ENCODE results near the gene LILRB3.
A peak's percentile ranks its signal among the peaks of the same experiment; 100 is the strongest.
"Not testable (repeated sequence)": the region's sequence is repeated elsewhere in the genome, so short reads cannot be mapped to it uniquely, and the experiment has no call there.

The LILRB3 gene

DNA sequence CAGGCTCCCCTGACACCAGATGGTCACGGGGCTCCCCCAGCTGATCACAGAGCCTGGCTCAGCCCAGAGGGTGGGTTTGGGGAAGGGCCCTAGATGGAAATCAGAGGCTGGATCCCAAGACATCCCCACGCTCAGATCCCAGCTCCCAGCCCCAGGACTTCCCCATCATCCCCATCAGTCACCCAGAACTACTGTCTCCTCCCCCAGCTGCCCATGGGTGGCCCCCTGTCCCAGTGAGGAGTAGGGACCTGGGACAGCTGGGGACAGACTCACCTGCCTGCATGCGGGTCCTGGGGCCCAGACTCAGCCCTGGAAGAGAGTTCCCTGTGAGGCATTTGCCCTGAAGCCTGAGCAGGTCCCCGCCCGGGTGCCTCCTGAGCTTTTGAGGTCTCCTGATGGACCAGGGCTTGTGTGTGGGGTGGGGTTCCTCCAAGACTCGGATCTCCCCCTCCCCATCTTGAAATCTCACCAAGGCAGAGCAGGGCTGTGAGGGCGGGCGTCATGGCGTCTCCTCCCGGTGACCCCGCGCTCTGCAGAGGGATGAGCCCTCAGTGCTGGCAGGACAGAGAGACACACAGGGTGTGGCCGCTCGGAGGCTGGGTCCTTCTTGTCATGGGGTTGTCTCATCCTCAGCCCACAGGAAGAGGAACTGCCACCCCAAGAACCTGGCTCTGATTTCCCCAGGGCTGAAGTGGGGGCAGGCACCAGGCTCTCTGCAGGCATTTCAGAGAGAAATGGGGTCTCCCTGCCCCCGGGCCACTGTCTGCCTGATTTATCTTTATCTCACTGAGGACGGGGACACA, at the start of gene LILRB3:
LILRB3 (minus strand) TSS at position 534 of the 803 bp plus-strand sequence; CDS start at position 503, 31 bp downstream.
- DNase-seq (ENCODE audit: low read depth in 2 of 2, low spot score in 1 of 2): not testable (repeated sequence)

DNA sequence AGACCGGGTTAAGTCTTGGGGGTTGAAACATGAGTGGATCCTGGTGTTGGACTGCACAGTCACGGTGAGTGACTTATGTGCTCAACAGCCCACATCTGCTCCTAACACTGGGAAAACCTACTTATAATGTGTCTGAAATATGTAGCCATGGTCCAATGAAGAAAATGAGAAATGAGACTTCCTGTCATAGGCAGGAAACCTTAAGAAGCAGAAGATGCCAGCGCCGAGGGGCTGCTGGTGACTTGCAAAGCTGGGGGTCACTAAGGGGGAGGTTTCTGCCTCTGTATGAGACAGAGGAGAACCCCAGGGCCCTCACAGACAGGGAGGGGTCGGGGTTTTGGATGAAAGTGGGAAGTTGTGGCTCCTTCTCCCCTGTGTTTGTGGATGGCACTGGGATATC, 49.4 kb upstream of the LILRB3 start:
- DNase-seq (ENCODE audit: low read depth in 2 of 2, low spot score in 1 of 2): not testable (repeated sequence)

DNA sequence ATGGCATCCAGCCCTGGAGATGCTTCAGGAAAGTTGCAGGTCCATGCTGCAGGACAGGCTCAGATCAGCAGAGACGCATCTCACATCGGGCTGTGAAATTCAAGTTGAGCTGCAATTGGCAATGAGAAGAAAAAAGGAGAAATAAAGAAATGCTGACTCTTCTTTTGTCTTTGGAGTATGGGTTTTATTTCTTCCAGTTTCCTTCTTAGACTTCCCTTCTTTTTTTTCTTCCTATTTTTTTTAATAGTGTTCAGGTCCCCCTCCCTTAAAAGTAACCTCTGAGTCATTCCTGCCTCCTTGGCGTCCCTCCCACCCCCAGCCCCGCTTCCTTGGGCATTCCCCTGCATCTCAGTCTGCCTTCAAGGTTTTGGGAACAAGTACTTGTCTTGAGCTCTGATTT, 48.8 kb upstream of the LILRB3 start:
- DNase-seq (ENCODE audit: low read depth in 2 of 2, low spot score in 1 of 2): not testable (repeated sequence)

DNA sequence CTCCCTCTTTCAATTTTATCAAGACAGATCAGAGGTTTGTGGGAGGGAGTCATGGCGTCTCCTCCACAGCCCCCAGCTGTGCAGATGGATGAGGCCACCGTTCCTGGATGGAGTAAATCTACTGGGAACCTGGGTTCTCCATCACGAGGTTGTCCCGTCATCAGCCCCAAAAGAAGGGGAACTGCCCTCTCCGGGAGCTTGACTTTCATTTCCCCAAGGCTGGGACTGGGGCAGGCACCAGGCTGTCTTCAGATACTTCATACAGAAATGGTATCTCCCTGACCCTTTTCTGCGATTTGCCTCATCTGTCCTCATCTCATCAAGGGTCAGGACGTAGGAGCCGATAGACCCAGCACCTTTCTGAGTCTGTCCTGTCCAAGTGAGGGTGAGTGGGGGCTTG, 48.3 kb upstream of the LILRB3 start:
- no peak for DNase-seq (ENCODE audit: low read depth in 2 of 2, low spot score in 1 of 2)

DNA sequence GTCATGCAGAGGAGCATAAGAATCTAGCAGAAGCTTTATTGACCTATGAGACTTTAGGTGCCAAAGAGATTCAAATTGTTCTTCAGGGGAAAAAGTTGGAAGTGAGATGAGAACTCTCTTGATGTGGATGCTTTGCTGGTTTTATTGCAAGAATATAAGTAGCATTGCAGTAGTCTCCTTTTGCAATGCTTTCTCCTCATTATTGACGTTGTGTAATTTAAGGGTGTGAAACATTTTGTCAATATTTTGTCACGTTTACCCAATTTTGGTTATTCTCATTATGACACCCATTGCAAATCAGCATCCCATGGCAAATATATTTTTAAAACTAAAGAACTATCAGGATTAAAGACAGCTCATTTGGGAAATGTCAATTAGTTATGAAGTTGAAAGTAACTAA, 46.1 kb upstream of the LILRB3 start:
- DNase-seq (ENCODE audit: low read depth in 2 of 2, low spot score in 1 of 2): no peak

DNA sequence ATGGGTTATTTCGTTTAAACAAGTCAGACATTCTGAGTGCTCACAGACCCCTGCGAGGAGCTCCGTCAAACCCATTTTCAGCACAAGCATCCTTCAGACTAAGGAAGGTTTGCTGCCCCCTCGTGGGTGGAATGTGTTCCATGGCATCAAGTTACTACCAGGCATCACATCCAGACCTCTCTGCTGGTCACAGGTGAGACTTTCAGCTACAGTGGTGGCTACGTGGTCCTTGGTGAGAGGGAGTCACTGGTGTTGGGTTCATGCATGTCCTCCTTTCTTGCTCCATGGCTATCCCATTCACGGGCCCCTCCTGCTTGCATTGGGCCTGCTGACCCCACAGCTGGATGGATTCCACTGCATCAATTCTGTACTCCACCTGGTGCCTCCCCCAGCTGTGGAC, 43.3 kb upstream of the LILRB3 start:
- peak; percentile 30 to 48 for DNase-seq (ENCODE audit: low read depth in 2 of 2, low spot score in 1 of 2)

DNA sequence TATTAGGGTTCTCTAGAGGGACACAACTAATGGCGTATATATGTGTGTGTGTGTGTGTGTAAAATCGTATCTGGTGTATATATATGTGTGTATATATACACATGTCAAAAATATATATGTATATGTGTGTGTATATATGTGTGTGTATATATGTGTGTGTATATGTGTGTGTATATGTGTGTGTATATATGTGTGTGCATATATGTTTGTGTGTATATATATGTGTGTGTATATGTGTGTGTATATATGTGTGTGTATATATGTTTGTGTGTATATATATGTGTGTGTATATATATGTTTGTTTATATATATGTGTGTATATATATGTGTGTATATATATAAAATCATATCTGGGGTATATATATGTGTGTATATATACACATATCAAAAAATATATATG, 39.7 kb upstream of the LILRB3 start:
- no peak for DNase-seq (ENCODE audit: low read depth in 2 of 2, low spot score in 1 of 2)

DNA sequence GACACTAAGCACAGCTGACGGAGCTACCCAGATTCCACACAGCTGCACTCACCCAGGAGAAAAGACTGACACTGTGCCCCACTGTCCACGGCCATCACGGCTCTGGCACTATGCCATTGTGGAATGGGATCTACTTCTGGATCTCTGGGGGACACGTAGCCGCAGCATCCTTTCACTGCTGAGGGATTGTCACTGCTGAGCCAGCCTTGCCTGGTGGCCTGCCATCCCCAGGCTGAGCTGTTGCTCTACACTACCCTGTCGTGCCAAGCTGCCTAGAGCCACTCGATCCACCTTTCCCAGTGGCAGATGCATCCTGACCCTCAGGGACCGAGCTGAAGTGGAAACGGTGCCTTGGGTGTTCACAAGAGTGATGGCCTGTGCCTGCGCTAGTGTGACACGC, 39.3 kb upstream of the LILRB3 start:
- DNase-seq (ENCODE audit: low read depth in 2 of 2, low spot score in 1 of 2): no peak

DNA sequence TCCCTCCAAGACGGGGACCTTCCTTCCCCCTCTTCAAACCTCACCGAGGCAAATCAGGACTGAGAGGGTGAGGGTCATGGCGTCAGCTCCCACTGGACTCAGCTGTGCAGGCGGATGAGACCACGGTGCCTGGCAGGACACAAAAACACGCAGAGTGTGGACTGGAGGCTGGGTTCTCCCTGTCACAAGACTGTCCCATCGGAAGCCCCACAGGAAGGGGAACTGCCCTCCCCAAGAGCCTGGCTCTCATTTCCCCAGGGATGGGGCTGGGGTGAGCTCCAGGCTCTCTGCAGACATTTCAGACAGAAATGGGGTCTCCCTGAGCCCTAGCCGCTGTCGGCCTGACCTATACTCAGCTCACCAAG, 34.3 kb upstream of the LILRB3 start, which contains the start of gene LILRB5:
LILRB5 (minus strand) TSS at position 158 of the 365 bp plus-strand sequence; CDS start at position 78, 80 bp downstream.
- no peak for DNase-seq (ENCODE audit: low read depth in 2 of 2, low spot score in 1 of 2)

DNA sequence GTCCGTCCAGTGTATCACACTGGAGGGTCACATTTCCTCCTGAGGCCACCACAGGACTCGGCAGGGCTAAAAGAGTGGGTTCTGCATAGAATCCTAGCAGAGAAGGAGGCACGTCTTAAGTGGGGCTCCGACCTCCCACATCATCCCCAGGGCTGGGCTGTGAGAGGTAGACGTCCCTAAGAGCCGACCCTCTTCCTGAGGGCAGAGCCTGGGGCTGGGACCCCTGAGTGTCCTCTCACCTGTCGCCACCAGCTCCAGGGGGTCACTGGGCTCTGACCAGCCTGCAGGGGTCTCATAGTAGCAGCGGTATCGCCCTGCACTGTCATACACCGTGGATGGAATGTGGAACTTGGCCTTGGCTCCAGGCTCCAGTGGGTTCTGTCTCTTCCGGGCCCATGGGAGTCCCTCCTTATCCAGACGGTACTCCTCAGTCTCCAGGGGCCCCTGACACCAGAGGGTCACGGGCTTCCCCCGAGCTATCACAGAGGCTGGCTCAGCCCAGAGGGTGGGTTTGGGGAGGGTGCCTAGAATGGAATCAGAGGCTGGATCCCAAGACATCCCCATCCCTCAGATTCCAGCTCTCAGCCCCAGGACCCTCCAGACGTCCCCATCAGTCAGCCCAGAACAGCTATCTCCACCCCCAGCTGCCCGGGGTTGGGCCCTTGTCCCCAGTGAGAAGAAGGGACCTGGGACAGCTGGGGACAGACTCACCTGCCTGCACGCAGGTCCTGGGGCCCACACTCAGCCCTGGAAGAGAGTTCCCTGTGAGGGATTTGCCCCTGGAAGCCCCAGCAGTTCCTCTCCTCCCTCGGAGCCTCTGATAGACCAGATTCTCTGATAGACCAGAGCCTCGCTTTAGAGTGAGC, 33.7 kb upstream of the LILRB3 start:
- no peak for DNase-seq (ENCODE audit: low read depth in 2 of 2, low spot score in 1 of 2)

DNA sequence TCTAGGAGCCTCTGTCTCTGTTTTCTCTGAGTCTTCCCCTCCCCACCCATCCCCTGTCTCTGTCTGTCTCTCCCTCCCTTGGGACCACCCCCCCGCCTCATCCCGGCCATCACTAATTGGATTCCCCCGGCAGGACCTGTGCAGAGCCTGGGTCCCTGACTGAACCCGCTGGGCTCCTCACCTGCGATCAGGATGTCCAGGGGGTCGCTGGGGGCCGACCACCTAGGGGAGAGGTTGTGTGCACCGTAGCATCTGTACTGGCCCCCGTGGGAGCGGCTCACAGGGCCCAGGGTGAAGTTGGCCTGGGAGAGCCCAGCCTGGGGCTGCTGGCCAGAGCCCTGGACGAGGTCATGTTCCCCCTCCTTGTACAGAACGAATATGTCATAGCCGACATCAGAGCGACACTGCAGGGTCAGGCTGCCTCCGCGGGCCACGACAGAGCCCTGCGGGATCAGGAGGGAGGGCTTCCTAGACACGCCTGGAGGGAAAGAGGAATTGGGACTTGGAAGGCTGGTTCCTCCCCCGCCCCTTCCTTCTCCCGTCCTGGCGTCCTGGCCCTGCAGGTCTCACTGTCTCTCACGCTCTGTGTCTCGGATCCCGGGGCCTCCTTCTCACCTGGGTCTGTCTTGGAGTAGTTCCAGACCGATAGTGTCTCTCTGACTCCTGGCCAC, 32.4 kb upstream of the LILRB3 start:
- DNase-seq (ENCODE audit: low read depth in 2 of 2, low spot score in 1 of 2): no peak

DNA sequence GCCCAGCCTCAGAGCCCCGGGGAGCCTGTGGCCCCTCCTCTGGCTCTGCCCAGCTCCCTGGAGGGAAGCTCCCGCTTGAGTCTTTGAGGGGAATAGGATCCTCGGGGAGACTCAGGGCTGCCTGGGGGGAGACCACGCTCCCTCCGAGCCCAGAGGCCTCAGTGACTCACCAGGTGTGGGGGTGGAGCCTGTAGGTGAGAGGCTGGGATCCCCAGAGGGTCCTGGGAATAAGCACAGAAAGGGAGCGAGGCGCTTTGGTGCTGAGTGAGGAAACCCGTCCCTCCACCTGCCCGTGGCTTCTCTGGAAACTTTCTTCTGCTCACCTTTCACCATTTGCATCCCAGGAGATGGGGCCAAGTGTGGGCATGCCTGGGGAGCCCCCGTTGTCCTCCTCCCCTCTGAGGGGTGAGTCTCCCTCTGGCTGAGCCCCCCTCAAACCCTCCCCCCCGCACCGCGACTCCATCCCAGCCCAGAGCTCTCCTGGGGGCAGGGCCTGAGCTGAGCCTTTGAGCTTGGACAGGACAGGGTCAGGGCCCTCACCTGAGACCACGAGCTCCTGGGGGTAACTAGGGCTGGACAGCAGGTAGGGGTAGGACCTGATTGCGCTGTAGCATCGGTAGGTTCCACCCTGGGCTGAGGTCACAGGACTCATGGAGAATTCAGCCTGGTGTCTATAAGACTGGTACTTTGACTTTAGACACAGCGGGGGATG, 31.5 kb upstream of the LILRB3 start:
- DNase-seq (ENCODE audit: low read depth in 2 of 2, low spot score in 1 of 2): no peak

DNA sequence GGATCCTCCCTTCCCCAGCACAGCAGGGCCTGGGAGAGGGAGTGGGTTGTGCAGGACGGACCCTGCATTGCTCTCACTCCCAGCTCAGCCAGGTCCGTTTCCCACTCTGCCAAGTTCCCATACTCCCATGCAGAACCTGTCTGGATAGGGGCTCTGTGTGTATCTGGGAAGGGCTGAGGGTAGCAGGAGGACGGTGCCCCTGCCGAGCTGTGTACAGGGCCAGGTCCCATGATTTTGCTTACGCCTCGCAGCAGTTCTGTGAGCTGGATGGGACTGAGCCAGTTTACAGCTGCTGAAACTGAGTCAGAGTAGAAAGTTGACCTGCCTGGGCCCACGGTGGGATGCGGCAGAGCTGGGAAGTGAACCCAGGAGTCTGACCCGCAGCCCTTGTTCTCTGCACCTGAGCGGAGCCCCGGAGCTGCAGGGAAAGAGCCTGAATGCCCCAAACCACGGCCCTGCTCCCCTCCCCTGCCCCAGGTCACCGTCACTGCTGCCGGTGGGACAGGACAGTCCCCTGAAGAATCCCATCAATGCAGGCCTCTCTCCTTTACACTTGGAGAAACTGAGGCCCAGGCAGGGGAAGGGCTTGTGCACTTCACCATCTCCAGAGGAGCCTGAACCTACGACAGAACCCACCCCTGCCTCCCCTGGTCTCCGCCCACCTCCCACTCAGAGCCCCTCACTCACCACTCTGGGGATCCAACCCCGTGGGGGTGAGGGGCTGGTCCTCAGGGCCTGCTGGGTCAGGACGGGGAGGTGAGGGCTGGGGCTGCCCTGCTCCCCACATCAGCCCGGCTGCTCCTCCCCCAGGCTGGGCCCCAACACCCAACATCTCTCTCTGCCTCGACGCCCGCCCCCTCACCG, 30.8 kb upstream of the LILRB3 start:
- no peak for DNase-seq (ENCODE audit: low read depth in 2 of 2, low spot score in 1 of 2)

DNA sequence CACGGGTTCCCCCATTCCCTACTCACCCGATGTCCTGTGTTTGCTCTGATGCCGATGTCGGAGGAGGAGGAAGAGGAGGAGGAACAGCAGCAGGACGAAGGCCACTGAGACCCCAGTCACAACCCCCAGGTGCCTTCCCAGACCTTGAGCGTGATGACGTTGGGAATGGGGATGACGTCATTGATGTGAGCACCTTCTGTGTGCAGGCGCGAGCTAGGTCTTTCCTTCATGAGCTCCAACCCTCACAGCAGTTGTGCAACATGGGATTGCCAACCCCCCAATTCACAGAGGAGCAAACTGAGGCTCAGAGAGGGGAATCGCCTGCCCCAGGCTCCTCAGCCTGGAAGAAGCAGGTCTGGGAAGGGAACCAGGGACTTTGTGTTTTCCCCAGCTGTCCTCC, 30.0 kb upstream of the LILRB3 start:
- DNase-seq (ENCODE audit: low read depth in 2 of 2, low spot score in 1 of 2): no peak

DNA sequence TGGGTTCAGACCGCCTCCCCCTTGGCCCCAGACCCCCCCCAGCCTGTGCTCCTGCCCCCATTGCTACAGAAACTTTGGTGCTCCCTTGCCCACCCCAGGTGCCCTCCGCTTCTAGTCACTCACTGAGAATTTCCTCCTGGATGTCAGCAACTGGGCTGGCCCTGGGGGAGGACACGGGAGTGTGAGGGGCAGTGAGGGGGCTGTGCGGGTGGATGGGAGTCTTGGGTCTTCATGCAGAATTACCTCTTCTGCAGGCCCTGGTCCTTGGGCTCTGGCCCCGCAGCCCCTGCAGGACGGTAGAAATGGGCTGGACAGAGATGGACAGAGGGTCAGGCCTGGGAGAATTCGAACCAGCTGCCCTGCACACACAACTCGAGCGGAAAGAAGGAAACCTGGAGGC, 29.4 kb upstream of the LILRB3 start:
- no peak for DNase-seq (ENCODE audit: low read depth in 2 of 2, low spot score in 1 of 2)

DNA sequence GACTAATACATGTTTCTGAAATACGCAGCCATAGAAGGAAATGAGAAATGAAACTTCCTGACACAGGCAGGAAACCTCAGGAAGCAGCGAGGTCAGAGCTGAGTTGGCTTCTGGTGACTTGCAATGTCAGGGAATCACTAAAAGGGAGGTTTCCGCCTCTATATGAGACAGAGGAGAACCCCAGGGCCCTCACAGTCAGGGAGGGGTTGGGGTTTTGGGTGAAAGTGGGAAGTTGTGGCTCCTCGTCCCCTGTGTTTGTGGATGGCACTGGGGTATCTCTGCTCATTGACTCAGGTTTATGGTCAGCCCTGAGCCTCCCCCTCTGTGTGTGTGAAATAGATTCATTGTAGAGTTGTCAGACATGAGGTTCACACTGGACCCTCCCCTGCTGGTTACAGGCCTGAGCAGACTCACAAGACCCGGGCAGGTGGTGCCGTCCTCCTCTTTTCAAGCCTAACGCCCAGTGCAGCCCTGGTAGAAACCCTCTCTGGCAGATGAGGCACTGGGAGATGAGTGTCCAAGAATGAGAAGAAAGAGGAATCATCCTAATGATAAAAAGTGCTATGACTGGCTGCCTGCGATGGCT, 25.3 kb upstream of the LILRB3 start:
- no peak for DNase-seq (ENCODE audit: low read depth in 2 of 2, low spot score in 1 of 2)

DNA sequence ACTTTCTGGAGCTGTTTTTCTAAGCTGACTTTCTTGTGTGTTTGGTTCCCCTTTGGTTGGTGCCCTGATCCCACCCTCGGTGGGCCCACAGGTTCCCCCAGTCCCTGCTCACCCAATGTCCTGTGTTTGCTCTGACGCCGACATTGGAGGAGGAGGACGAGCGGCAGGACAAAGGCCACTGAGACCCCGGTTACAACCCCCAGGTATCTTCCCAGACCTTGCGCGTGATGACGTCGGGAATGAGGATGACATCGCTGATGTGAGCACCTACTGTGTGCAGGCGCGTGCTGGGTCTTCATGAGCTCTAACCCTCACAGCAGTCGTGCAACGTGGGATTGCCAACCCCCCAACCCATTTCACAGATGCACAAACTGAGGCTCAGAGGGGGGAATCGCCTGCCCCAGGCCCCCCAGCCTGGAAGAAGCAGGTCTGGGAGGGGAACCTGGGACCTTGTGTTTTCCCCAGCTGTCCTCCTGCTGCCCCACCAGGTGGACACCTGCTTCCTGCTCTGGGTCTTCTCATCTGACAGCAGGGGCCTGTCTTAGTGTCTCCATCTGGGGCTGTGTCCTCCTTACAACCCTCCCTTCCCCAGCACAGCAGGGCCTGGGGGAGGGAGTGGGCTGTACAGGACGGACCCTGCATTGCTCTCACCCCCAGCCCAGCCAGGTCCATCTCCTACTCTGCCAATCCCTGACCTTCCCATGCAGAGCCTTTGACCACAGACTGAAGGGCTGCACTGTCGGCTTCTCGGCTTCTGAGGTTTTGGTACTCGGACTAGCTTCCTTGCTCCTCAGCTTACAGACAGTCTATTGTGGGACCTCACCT, 24.5 kb upstream of the LILRB3 start:
- no peak for DNase-seq (ENCODE audit: low read depth in 2 of 2, low spot score in 1 of 2)

DNA sequence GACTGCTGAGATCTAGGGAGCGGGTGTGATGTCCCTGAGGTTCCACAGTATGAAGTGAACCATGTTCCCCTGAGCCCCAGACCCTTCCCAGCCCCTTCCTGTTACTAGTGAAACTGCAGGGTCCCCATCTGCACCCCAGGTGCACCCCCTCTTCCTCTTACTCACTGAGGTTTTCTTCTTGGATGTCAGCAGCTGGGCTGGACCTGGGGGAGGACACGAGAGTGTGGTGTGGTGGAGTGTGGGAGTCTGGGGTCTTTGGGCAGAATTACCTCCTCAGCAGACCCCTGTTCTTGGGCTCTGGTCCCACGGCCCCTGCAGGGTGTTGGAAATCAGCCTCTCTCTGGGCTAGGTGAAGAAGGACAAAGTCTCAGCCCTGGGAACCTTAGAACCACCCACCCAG, 23.1 kb upstream of the LILRB3 start:
- DNase-seq (ENCODE audit: low read depth in 2 of 2, low spot score in 1 of 2): no peak

DNA sequence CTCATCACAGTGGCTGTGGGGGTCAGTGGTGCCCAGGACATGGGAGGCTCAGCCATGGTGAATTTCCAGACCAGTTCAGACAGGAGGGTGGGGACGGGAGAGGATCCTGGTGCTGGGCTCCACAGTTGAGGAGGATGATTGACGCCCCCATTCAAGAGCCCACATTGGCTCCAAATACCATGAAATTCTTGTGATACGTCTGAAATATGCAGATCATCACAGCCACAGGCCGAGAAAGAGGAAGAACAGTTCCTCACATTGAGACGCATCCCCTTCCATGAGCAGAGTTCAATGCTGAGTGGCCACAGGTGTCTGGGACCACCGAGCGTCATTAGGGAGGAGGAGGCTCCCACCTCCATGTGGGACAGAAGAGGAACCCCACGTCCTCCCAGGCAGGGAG, 21.0 kb upstream of the LILRB3 start:
- DNase-seq (ENCODE audit: low read depth in 2 of 2, low spot score in 1 of 2): not testable (repeated sequence)

Data from stimulated activated CD8-positive, alpha-beta memory T cell treated with anti-CD3 and anti-CD28 coated beads, Interleukin-4, amount 100 ng/mL, for 4 hours (primary cell).